GM18519 (cell line): ENCODE measurements around the gene LATS1.
A peak's percentile ranks its signal among the peaks of the same experiment; 100 is the strongest.
"Not testable (repeated sequence)": the region's sequence is repeated elsewhere in the genome, so short reads cannot be mapped to it uniquely, and the experiment has no call there.

ENCODE experiments used
- ATAC-seq: cut with Tn5 transposase; IDR thresholded peaks from one replicate; pipeline ENCODE4 v1.9.1; 2021; ENCODE audit warnings: mild to moderate bottlenecking, moderate library complexity; ENCODE audit not compliant: unreplicated experiment, low FRiP score

The LATS1 gene

GRCh38 chr6:149717588-149718458 is at the start of gene LATS1:
Gene LATS1 (minus strand): TSS chr6:149718101. CDS start chr6:149702126, 15,975 bp downstream.
- peak; percentile 53 for ATAC-seq

GRCh38 chr6:149766156-149766769 is 48.4 kb upstream of the LATS1 start:
- no peak for ATAC-seq

- ATAC-seq, result no peak
These were observed 46.0 kb upstream of the LATS1 start for GRCh38 chr6:149763866-149764265.

GRCh38 chr6:149761438-149761837 is 43.5 kb upstream of the LATS1 start:
- ATAC-seq, result peak; percentile 95

- no peak for ATAC-seq
These were observed 38.3 kb upstream of the LATS1 start for GRCh38 chr6:149756261-149756636.

GRCh38 chr6:149755300-149756260 is 37.7 kb upstream of the LATS1 start:
- ATAC-seq, result peak; percentile 40

GRCh38 chr6:149754548-149754947 is 36.6 kb upstream of the LATS1 start:
- ATAC-seq, result no peak

GRCh38 chr6:149753374-149753637 is 35.4 kb upstream of the LATS1 start:
- ATAC-seq, result not testable (repeated sequence)

- no peak for ATAC-seq
These were observed 34.9 kb upstream of the LATS1 start for GRCh38 chr6:149752600-149753373.

- not testable (repeated sequence) for ATAC-seq
These were observed 34.0 kb upstream of the LATS1 start for GRCh38 chr6:149751920-149752319.

- ATAC-seq, result no peak
These were observed 33.3 kb upstream of the LATS1 start for GRCh38 chr6:149751239-149751638.

GRCh38 chr6:149750136-149750609 is 32.3 kb upstream of the LATS1 start:
- ATAC-seq, result no peak

GRCh38 chr6:149749594-149750135 is 31.8 kb upstream of the LATS1 start, which contains the start of gene PCMT1:
Gene PCMT1 (plus strand): TSS chr6:149749741. CDS start chr6:149749902, 161 bp downstream.
- ATAC-seq, result peak; percentile 74

- not testable (repeated sequence) for ATAC-seq
These were observed 31.2 kb upstream of the LATS1 start for GRCh38 chr6:149749082-149749593.

- ATAC-seq, result peak; percentile 53
These were observed 28.4 kb upstream of the LATS1 start, which contains the start of gene NUP43 for GRCh38 chr6:149746147-149746946. Gene NUP43 (minus strand): TSS chr6:149746529. CDS start chr6:149746495, 34 bp downstream.

- ATAC-seq, result not testable (repeated sequence)
These were observed 27.4 kb upstream of the LATS1 start for GRCh38 chr6:149745252-149745651.

- no peak for ATAC-seq
These were observed 17.0 kb upstream of the LATS1 start for GRCh38 chr6:149734915-149735314.

- no peak for ATAC-seq
These were observed 15.3 kb upstream of the LATS1 start for GRCh38 chr6:149733089-149733720.
